ENCODE data around the gene CAPZA1.
A peak's percentile ranks its signal among the peaks of the same experiment; 100 is the strongest.

The CAPZA1 gene

GRCh38 chr1:112714313-112715263, 95.0 kb downstream of the CAPZA1 start:
- DNase-seq (ENCODE audit: low read depth in 2 of 3, low spot score in 1 of 3): no peak

GRCh38 chr1:112715264-112716053, 95.8 kb downstream of the CAPZA1 start, which contains the start of gene PPM1J:
PPM1J (minus strand) TSS chr1:112715332; CDS start chr1:112715301, 31 bp downstream.
- DNase-seq (ENCODE audit: low read depth in 2 of 3, low spot score in 1 of 3): peak; percentile 92 to 95 (median 94)

GRCh38 chr1:112716133-112716720, 96.6 kb downstream of the CAPZA1 start:
- DNase-seq (ENCODE audit: low read depth in 2 of 3, low spot score in 1 of 3): peak; percentile 61 to 82 (median 71)

- DNase-seq (ENCODE audit: low read depth in 2 of 3, low spot score in 1 of 3): no peak
Measured at GRCh38 chr1:112717263-112717873, 97.7 kb downstream of the CAPZA1 start.

GRCh38 chr1:112718691-112719418, 99.2 kb downstream of the CAPZA1 start:
- DNase-seq (ENCODE audit: low read depth in 2 of 3, low spot score in 1 of 3): peak; percentile 59 to 79 (median 60)

- no peak for DNase-seq (ENCODE audit: low read depth in 2 of 3, low spot score in 1 of 3)
Measured at GRCh38 chr1:112719706-112720105, 100.1 kb downstream of the CAPZA1 start.

GRCh38 chr1:112720800-112721199, 101.2 kb downstream of the CAPZA1 start:
- no peak for DNase-seq (ENCODE audit: low read depth in 2 of 3, low spot score in 1 of 3)
